Measurements from ENCODE around the gene GNLY.

DNA sequence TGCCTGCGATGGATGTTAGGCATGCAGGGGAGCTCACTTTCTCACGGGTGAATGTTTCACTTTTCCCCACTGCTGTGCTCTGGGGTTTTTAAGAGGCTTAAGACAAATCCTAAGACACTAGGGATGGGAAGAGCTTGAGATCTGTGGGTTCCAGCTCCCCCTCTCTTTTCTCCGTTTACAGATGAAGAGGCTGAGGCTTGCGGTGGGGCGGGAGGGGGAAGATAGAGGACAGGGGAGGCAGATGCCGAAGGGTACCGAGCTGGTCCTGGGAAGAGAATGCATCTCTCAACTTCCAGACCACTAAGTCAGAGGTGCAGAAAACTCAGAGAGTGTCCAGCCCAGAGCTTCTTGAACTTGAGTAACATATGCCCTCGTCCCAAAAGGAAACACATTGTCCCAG lies 51.5 kb downstream of the GNLY start:
- TF ChIP-seq EZH2 (IDR thresholded peaks at IDR 0.05) (no peak), EZH2phosphoT487 (IDR thresholded peaks at IDR 0.05) (no peak)
- TF ChIP-seq, protein P1, sequence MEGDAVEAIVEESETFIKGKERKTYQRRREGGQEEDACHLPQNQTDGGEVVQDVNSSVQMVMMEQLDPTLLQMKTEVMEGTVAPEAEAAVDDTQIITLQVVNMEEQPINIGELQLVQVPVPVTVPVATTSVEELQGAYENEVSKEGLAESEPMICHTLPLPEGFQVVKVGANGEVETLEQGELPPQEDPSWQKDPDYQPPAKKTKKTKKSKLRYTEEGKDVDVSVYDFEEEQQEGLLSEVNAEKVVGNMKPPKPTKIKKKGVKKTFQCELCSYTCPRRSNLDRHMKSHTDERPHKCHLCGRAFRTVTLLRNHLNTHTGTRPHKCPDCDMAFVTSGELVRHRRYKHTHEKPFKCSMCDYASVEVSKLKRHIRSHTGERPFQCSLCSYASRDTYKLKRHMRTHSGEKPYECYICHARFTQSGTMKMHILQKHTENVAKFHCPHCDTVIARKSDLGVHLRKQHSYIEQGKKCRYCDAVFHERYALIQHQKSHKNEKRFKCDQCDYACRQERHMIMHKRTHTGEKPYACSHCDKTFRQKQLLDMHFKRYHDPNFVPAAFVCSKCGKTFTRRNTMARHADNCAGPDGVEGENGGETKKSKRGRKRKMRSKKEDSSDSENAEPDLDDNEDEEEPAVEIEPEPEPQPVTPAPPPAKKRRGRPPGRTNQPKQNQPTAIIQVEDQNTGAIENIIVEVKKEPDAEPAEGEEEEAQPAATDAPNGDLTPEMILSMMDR (IDR thresholded peaks at IDR 0.05) = no peak
